Keratinocyte (primary cell): ENCODE results near the gene CYP2E1. TPM values are rescaled to one million over a fixed set of nuclear protein-coding genes. Genes with fewer than 3 reads are reported as not detected.
"Not testable (repeated sequence)": the region's sequence is repeated elsewhere in the genome, so short reads cannot be mapped to it uniquely, and the experiment has no call there.

Experiments used
- DNase-seq: peaks from one replicate; pipeline ENCODE4 v3.0.0-alpha.2; 2011; ENCODE audit warnings: low read depth, missing footprints, low spot score
- FAIRE-seq: peaks from 2 replicates; lab custom pipeline; 2011; peaks lifted over from hg19 to GRCh38; lab: Jason Lieb, UNC
- H2AFZ ChIP-seq: 2 replicates; pipeline ENCODE4 v1.6.0; 2012; ENCODE audit warnings: low read length, control low read depth, inconsistent platforms; ENCODE audit not compliant: control insufficient read depth
- H3K27ac ChIP-seq: 2 replicates; pipeline ENCODE4 v1.5.1; 2011; ENCODE audit warnings: low read length; ENCODE audit not compliant: control insufficient read depth, insufficient read depth
- H3K27me3 ChIP-seq: 3 replicates; pipeline ENCODE4 v1.6.0; 2011; ENCODE audit warnings: low read length; ENCODE audit not compliant: control insufficient read depth, insufficient read depth; ENCODE audit errors: extremely low read depth
- H3K36me3 ChIP-seq, 2 experiments: 2 replicates in 1 of 2; 3 replicates in 1 of 2; pipeline ENCODE4 v1.5.1; 2011; ENCODE audit warnings: low read length in 2 of 2, mild to moderate bottlenecking in 1 of 2; ENCODE audit not compliant: control insufficient read depth in 2 of 2, insufficient read depth in 2 of 2; ENCODE audit errors: extremely low read depth in 1 of 2
- H3K4me1 ChIP-seq: 3 replicates; pipeline ENCODE4 v1.5.1; 2011; ENCODE audit warnings: low read length; ENCODE audit not compliant: control insufficient read depth, insufficient read depth; ENCODE audit errors: extremely low read depth
- H3K4me2 ChIP-seq: 3 replicates; pipeline ENCODE4 v1.6.0; 2011; ENCODE audit warnings: low read depth, low read length; ENCODE audit not compliant: control insufficient read depth, insufficient read depth; ENCODE audit errors: extremely low read depth
- H3K4me3 ChIP-seq, 3 experiments: fragments of 200-600 bp in 1 of 3; sonication (generic) in 1 of 3; 2 replicates in 2 of 3; 3 replicates in 1 of 3; pipeline ENCODE4 v1.5.1; 2011 to 2016; ENCODE audit warnings: low read length in 3 of 3, mild to moderate bottlenecking in 3 of 3, control low read depth in 2 of 3, inconsistent platforms in 1 of 3, low read depth in 1 of 3, mixed read lengths in 1 of 3, mixed run types in 1 of 3, moderate library complexity in 1 of 3; ENCODE audit not compliant: control insufficient read depth in 2 of 3, insufficient read depth in 2 of 3; ENCODE audit errors: extremely low read depth in 1 of 3
- H3K79me2 ChIP-seq: 2 replicates; pipeline ENCODE4 v1.6.0; 2012; ENCODE audit warnings: low read length; ENCODE audit not compliant: control insufficient read depth, insufficient read depth
- H3K9ac ChIP-seq: 3 replicates; pipeline ENCODE4 v1.6.0; 2011; ENCODE audit warnings: low read length; ENCODE audit not compliant: control insufficient read depth, insufficient read depth; ENCODE audit errors: extremely low read depth
- H3K9me1 ChIP-seq: 3 replicates; pipeline ENCODE4 v1.6.0; 2011; ENCODE audit warnings: low read length; ENCODE audit not compliant: control insufficient read depth, insufficient read depth; ENCODE audit errors: extremely low read depth
- H3K9me3 ChIP-seq: 2 replicates; pipeline ENCODE4 v1.5.1; 2012; ENCODE audit warnings: low read depth, low read length; ENCODE audit not compliant: control insufficient read depth
- H4K20me1 ChIP-seq: 3 replicates; pipeline ENCODE4 v1.6.0; 2011; ENCODE audit warnings: low read length; ENCODE audit not compliant: control insufficient read depth, insufficient read depth; ENCODE audit errors: extremely low read depth
- EZH2 ChIP-seq: IDR thresholded peaks from one replicate; pipeline ENCODE4 v1.6.1; 2012; ENCODE audit warnings: inconsistent platforms, mild to moderate bottlenecking, low read length, moderate library complexity
- dilution Hi-C: fragments of 300-500 bp; cut with MboI; formaldehyde crosslinking; loops from one replicate; pipeline ENCODE4 v1.7.0; 2020; ENCODE audit warnings: low sequenced_read_pairs; ENCODE audit not compliant: extremely low pct_ligation_motif_present
- polyA plus RNA-seq, 5 experiments: library from polyadenylated mRNA; depleted of rRNA in 3 of 5; stranded (reverse) in 3 of 5; stranded (forward) in 1 of 5; unstranded in 1 of 5; fragments of >200 nt; gene quantifications; 1 replicate in 1 of 5; 2 replicates in 3 of 5; 3 replicates in 1 of 5; pipeline versions ENCODE4 v1.2.1 to v1.2.3, GENCODE V29; 2011 to 2012; ENCODE audit warnings: missing spikeins in 2 of 5, low read depth in 1 of 5, low replicate concordance in 1 of 5
- TF ChIP-seq, protein P1 (sequence below), 3 experiments: IDR thresholded peaks in 1 of 3; conservative IDR thresholded peaks in 1 of 3; optimal IDR thresholded peaks in 1 of 3; 2 replicates in 2 of 3; 3 replicates in 1 of 3; pipeline versions ENCODE3 to v1.5.1; 2011; ENCODE audit warnings: low read length in 3 of 3, mild to moderate bottlenecking in 3 of 3, moderate library complexity in 2 of 3, control low read depth in 1 of 3, inconsistent platforms in 1 of 3; ENCODE audit not compliant: insufficient read depth in 2 of 3; ENCODE audit errors: extremely low read depth in 1 of 3

Gene CYP2E1
- polyA plus RNA-seq, 1 donor (not counting 4 experiments of a cell fraction or from before 2014, with no cell fraction given), result 0.77 TPM

DNA sequence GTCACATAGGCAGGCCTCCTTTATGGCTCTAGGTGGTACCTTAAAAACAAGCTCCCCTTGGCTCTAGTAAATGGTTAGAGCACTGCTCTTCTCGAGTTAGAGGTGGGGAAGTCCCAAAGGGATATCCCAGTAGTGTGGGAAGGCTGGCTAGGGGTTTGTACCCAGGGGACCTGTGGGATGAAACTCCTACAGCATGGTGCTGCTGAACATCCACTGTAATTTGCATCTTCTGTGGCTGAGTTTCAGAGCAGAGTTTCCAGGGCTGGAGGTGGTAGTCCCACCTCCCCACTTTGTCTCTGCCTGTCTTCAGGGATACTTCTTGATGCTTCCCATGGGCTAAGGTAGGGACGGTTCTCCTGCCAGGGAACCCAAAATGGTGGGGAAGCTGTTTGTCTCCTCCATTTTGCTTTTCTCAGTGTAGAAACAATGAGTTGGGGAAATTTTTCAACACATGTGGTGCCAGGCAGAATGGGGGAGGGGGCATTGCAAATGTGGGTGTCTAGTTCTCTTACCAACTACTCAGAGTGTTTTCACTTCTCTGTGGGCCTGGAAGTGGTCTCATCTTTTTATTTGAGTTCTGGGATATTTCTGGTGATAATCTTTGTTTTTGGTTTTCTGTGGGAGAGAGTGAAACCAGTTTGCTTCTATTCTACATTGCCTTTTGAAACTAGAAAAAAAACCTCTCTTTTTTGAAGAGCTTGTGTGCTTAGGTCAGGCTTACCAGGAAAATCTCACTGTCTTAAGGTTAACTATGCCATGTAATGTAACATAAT is 37.2 kb upstream of the CYP2E1 start:
- FAIRE-seq, result no peak
- DNase-seq, result no peak
- Histone ChIP-seq H3K9ac (no peak overlapping the region), H3K36me3 (no peaks in the 10 kb centered on the region), H3K79me2 (no peaks in the 10 kb centered on the region), H3K4me3 (no peak overlapping the region), H3K9me3 (no peaks in the 10 kb centered on the region), H3K4me2 (no peak overlapping the region), H3K27me3 (no peaks in the 10 kb centered on the region), H3K9me1 (no peaks in the 10 kb centered on the region), H3K27ac (no peak overlapping the region), H4K20me1 (no peaks in the 10 kb centered on the region), H3K4me1 (no peaks in the 10 kb centered on the region), H2AFZ (no peak overlapping the region)
- TF ChIP-seq EZH2, result no peak
- TF ChIP-seq, protein P1, sequence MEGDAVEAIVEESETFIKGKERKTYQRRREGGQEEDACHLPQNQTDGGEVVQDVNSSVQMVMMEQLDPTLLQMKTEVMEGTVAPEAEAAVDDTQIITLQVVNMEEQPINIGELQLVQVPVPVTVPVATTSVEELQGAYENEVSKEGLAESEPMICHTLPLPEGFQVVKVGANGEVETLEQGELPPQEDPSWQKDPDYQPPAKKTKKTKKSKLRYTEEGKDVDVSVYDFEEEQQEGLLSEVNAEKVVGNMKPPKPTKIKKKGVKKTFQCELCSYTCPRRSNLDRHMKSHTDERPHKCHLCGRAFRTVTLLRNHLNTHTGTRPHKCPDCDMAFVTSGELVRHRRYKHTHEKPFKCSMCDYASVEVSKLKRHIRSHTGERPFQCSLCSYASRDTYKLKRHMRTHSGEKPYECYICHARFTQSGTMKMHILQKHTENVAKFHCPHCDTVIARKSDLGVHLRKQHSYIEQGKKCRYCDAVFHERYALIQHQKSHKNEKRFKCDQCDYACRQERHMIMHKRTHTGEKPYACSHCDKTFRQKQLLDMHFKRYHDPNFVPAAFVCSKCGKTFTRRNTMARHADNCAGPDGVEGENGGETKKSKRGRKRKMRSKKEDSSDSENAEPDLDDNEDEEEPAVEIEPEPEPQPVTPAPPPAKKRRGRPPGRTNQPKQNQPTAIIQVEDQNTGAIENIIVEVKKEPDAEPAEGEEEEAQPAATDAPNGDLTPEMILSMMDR (optimal IDR thresholded peaks at IDR 0.05 in 1 of 3, IDR thresholded peaks at IDR 0.05 in 1 of 3, conservative IDR thresholded peaks at IDR 0.05 in 1 of 3; ENCODE audit: extremely low read depth in 1 of 3, insufficient read depth in 2 of 3, low read length in 3 of 3), result no peak
- dilution Hi-C loops, result no loop called here

GRCh38 chr10:133493562-133493961 is 33.6 kb upstream of the CYP2E1 start:
- DNase-seq, H3K79me2 ChIP-seq, H2AFZ ChIP-seq, H3K36me3 ChIP-seq, FAIRE-seq, H3K4me2 ChIP-seq, H3K4me1 ChIP-seq, H3K9ac ChIP-seq, dilution Hi-C loops, H3K9me3 ChIP-seq, H3K27me3 ChIP-seq, H3K27ac ChIP-seq, H3K9me1 ChIP-seq, H4K20me1 ChIP-seq, H3K4me3 ChIP-seq: not testable (repeated sequence)

DNA sequence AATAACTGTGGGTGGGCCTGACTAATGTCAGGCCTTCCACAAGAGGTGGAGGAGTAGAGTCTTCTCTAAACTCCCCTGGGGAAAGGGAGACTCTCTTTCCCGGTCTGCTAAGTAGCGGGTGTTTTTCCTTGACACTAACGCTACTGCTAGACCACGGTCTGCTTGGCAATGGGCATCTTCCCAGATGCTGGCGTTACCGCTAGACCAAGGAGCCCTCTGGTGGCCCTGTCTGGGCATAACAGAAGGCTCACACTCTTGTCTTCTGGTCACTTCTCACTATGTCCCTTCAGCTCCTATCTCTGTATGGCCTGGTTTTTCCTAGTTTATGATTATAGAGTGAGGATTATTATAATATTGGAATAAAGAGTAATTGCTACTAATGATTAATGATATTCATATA is 29.8 kb upstream of the CYP2E1 start:
- H4K20me1 ChIP-seq, dilution Hi-C loops, H3K4me2 ChIP-seq, FAIRE-seq, H3K27ac ChIP-seq, H3K9ac ChIP-seq, H3K4me3 ChIP-seq, H3K27me3 ChIP-seq, H3K9me3 ChIP-seq, H3K36me3 ChIP-seq, H2AFZ ChIP-seq, H3K79me2 ChIP-seq, DNase-seq, H3K4me1 ChIP-seq, H3K9me1 ChIP-seq: not testable (repeated sequence)
- TF ChIP-seq, protein P1 (optimal IDR thresholded peaks at IDR 0.05 in 1 of 3, IDR thresholded peaks at IDR 0.05 in 1 of 3, conservative IDR thresholded peaks at IDR 0.05 in 1 of 3; ENCODE audit: extremely low read depth in 1 of 3, insufficient read depth in 2 of 3, low read length in 3 of 3), result peak in 1 of 3 experiments; percentile 36

- H4K20me1 ChIP-seq, H3K9me1 ChIP-seq, H3K27me3 ChIP-seq, dilution Hi-C loops, H3K4me3 ChIP-seq, H3K79me2 ChIP-seq, H3K27ac ChIP-seq, FAIRE-seq, H3K4me1 ChIP-seq, H3K9me3 ChIP-seq, H3K9ac ChIP-seq, DNase-seq, H3K36me3 ChIP-seq, H3K4me2 ChIP-seq, H2AFZ ChIP-seq: not testable (repeated sequence)
These were observed 28.0 kb upstream of the CYP2E1 start for GRCh38 chr10:133499176-133499575.
